22Rv1 (cell line): ENCODE results near the gene MBOAT2.

Experiments used
- H3K27ac ChIP-seq: fragments of 450-650 bp; 2 replicates; pipeline ENCODE4 v1.5.1; 2017
- ZFX ChIP-seq: fragments of 450-650 bp; IDR thresholded peaks from 2 replicates; pipeline ENCODE4 v1.6.1; 2017; ENCODE audit warnings: antibody characterized with exemption, borderline replicate concordance
- TF ChIP-seq, protein P1 (sequence below): fragments of 450-650 bp; IDR thresholded peaks from 2 replicates; pipeline ENCODE4 v1.5.1; 2017; ENCODE audit warnings: mild to moderate bottlenecking

The MBOAT2 gene

GRCh38 chr2:8877332-8877731 lies 126.2 kb downstream of the MBOAT2 start:
- TF ChIP-seq, protein P1, sequence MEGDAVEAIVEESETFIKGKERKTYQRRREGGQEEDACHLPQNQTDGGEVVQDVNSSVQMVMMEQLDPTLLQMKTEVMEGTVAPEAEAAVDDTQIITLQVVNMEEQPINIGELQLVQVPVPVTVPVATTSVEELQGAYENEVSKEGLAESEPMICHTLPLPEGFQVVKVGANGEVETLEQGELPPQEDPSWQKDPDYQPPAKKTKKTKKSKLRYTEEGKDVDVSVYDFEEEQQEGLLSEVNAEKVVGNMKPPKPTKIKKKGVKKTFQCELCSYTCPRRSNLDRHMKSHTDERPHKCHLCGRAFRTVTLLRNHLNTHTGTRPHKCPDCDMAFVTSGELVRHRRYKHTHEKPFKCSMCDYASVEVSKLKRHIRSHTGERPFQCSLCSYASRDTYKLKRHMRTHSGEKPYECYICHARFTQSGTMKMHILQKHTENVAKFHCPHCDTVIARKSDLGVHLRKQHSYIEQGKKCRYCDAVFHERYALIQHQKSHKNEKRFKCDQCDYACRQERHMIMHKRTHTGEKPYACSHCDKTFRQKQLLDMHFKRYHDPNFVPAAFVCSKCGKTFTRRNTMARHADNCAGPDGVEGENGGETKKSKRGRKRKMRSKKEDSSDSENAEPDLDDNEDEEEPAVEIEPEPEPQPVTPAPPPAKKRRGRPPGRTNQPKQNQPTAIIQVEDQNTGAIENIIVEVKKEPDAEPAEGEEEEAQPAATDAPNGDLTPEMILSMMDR, result no peak
- TF ChIP-seq ZFX, result no peak
- no peak overlapping the region for H3K27ac ChIP-seq

- no peak overlapping the region for H3K27ac ChIP-seq
- TF ChIP-seq, protein P1, result no peak
- TF ChIP-seq ZFX, result no peak
These were observed 126.9 kb downstream of the MBOAT2 start for GRCh38 chr2:8876628-8877027.

DNA sequence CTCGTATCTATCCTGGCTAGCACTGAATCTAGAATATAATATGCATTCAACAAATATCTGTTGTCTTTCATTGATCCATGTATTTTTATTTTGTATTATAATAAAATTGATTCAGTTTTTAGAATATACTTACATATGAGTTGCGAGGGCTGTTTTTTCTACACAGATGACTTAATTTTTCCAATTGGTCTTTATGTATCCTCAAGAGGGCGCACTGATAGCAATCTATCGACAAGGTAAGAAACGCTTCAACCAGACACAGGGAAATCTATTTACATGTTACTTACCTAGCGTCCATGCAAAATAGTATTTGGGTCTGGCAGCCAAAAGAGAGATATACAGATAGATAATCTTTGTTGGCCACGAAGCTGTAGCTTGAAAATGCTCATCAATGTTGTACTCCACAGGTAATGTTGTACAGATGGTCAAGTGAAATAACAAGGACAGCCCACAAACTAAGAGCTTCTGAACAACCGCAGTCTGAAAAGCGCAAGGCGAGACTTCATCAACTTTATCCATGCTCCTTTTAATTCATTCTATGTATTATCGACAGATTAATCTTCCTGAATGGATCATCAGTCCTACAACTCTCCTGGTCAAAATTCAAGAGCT lies 130.6 kb downstream of the MBOAT2 start:
- TF ChIP-seq, protein P1, result peak; percentile 90
- TF ChIP-seq ZFX, result no peak
- H3K27ac ChIP-seq, result no peak overlapping the region

- no peak for TF ChIP-seq ZFX
- TF ChIP-seq, protein P1, result no peak
These were observed 133.0 kb downstream of the MBOAT2 start for GRCh38 chr2:8870441-8870840.

GRCh38 chr2:8867363-8867762 lies 136.1 kb downstream of the MBOAT2 start:
- no peak overlapping the region for H3K27ac ChIP-seq
- no peak for TF ChIP-seq ZFX
- TF ChIP-seq, protein P1, result no peak

More at GRCh38 chr2:8870441-8870840, 133.0 kb downstream of the MBOAT2 start:
- H3K27ac ChIP-seq, result no peak overlapping the region

GRCh38 chr2:8863331-8863953 lies 140.0 kb downstream of the MBOAT2 start:
- TF ChIP-seq, protein P1, result no peak
- no peak for TF ChIP-seq ZFX
- H3K27ac ChIP-seq, result no peak overlapping the region

- no peak overlapping the region for H3K27ac ChIP-seq
- TF ChIP-seq, protein P1, result no peak
- no peak for TF ChIP-seq ZFX
These were observed 141.3 kb downstream of the MBOAT2 start for GRCh38 chr2:8862230-8862629.
